ENCODE data around the gene GPRC5A.

GPRC5A gene

GRCh38 chr12:12885096-12885792 lies 6.1 kb upstream of the GPRC5A start (continued):
- TF ChIP-seq ZNF404 (tag by site-specific recombination; IDR thresholded peaks at IDR 0.05) = no peak
- no peak for TF ChIP-seq ZNF530 (tag by site-specific recombination; IDR thresholded peaks at IDR 0.05; ENCODE audit: low read depth)
- no peak for TF ChIP-seq ZNF324 (tag by site-specific recombination; IDR thresholded peaks at IDR 0.05)
- TF ChIP-seq KLF17 (tag by site-specific recombination; IDR thresholded peaks at IDR 0.05) = peak; percentile 77
- TF ChIP-seq ZNF560 (tag by site-specific recombination; IDR thresholded peaks at IDR 0.05; ENCODE audit: borderline replicate concordance) = no peak
- TF ChIP-seq ZFP69B (tag by site-specific recombination; IDR thresholded peaks at IDR 0.05) = no peak
- TF ChIP-seq ZNF354C (tag by site-specific recombination; IDR thresholded peaks at IDR 0.05; ENCODE audit: borderline replicate concordance, low read depth) = no peak
- TF ChIP-seq ZNF19 (tag by site-specific recombination; IDR thresholded peaks at IDR 0.05; ENCODE audit: low read depth) = no peak
- TF ChIP-seq ZNF23 (tag by site-specific recombination; IDR thresholded peaks at IDR 0.05; ENCODE audit: borderline replicate concordance) = no peak
- no peak for TF ChIP-seq ZBTB1 (tag by site-specific recombination; IDR thresholded peaks at IDR 0.05)
- TF ChIP-seq REPIN1 (tag by site-specific recombination; IDR thresholded peaks at IDR 0.05; ENCODE audit: low read depth) = no peak
- TF ChIP-seq ZNF600 (tag by site-specific recombination; IDR thresholded peaks at IDR 0.05) = 0 out of 2 replicates have a peak, but pooled peaks have one; percentile 17
- TF ChIP-seq ZNF561 (tag by site-specific recombination; IDR thresholded peaks at IDR 0.05; ENCODE audit: borderline replicate concordance) = 0 out of 2 replicates have a peak, but pooled peaks have one; percentile 27
- no peak for TF ChIP-seq SETDB1 (IDR thresholded peaks at IDR 0.05; ENCODE audit: insufficient read length, low read length)
- no peak for TF ChIP-seq GLI2 (tag by site-specific recombination; IDR thresholded peaks at IDR 0.05; ENCODE audit: borderline replicate concordance, low read depth)
- TF ChIP-seq ZNF747 (tag by site-specific recombination; IDR thresholded peaks at IDR 0.05) = no peak
- TF ChIP-seq KLF1 (tag by site-specific recombination; IDR thresholded peaks at IDR 0.05) = no peak
- TF ChIP-seq ZBTB48 (tag by site-specific recombination; IDR thresholded peaks at IDR 0.05) = no peak
- no peak for TF ChIP-seq ZNF214 (tag by site-specific recombination; IDR thresholded peaks at IDR 0.05; ENCODE audit: borderline replicate concordance)
- TF ChIP-seq ZNF426 (tag by site-specific recombination; IDR thresholded peaks at IDR 0.05) = no peak
- no peak for TF ChIP-seq OVOL3 (tag by site-specific recombination; IDR thresholded peaks at IDR 0.05)
- no peak for TF ChIP-seq SCRT1 (tag by site-specific recombination; IDR thresholded peaks at IDR 0.05; ENCODE audit: borderline replicate concordance)
- TF ChIP-seq AEBP2 (tag by site-specific recombination; IDR thresholded peaks at IDR 0.05; ENCODE audit: borderline replicate concordance) = no peak
- TF ChIP-seq ZNF112 (tag by site-specific recombination; IDR thresholded peaks at IDR 0.05) = no peak
- no peak for TF ChIP-seq ZSCAN18 (tag by site-specific recombination; IDR thresholded peaks at IDR 0.05)
- no peak for TF ChIP-seq ZNF366 (tag by site-specific recombination; conservative IDR thresholded peaks at IDR 0.05)
- TF ChIP-seq ZNF341 (tag by site-specific recombination; IDR thresholded peaks at IDR 0.05; ENCODE audit: low read depth) = peak; percentile 72
- TF ChIP-seq ZNF645 (tag by site-specific recombination; IDR thresholded peaks at IDR 0.05) = no peak
- TF ChIP-seq GLIS2 (tag by site-specific recombination; IDR thresholded peaks at IDR 0.05) = peak; percentile 41
- TF ChIP-seq ZNF26 (tag by site-specific recombination; IDR thresholded peaks at IDR 0.05) = no peak
- no peak for TF ChIP-seq PRDM6 (tag by site-specific recombination; IDR thresholded peaks at IDR 0.05)
- no peak for TF ChIP-seq ZNF701 (tag by site-specific recombination; IDR thresholded peaks at IDR 0.05)

All from HEK293 (cell line).